ENCODE measurements around the gene ABI1.
"Not testable (repeated sequence)": the region's sequence is repeated elsewhere in the genome, so short reads cannot be mapped to it uniquely, and the experiment has no call there.

The ABI1 gene

GRCh38 chr10:26799342-26799741, 61.4 kb downstream of the ABI1 start:
- no peak for TF ChIP-seq CTCF (IDR thresholded peaks at IDR 0.05; ENCODE audit: insufficient read depth, low read depth, low read length, missing control alignments)
- peak; percentile 83 for DNase-seq (ENCODE audit: low read depth)
- no peak overlapping the region for H3K4me3 ChIP-seq (ENCODE audit: low read depth, low read length)

- TF ChIP-seq CTCF (IDR thresholded peaks at IDR 0.05; ENCODE audit: insufficient read depth, low read depth, low read length, missing control alignments): no peak
- H3K4me3 ChIP-seq (ENCODE audit: low read depth, low read length): no peak overlapping the region
- no peak for DNase-seq (ENCODE audit: low read depth)
Measured at GRCh38 chr10:26798298-26798697, 62.5 kb downstream of the ABI1 start.

GRCh38 chr10:26797340-26797739, 63.4 kb downstream of the ABI1 start:
- DNase-seq (ENCODE audit: low read depth): no peak
- TF ChIP-seq CTCF (IDR thresholded peaks at IDR 0.05; ENCODE audit: insufficient read depth, low read depth, low read length, missing control alignments): no peak

GRCh38 chr10:26792758-26793495, 67.8 kb downstream of the ABI1 start:
- no peak for TF ChIP-seq CTCF (IDR thresholded peaks at IDR 0.05; ENCODE audit: insufficient read depth, low read depth, low read length, missing control alignments)
- H3K4me3 ChIP-seq (ENCODE audit: low read depth, low read length): no peak overlapping the region

More at GRCh38 chr10:26797340-26797739, 63.4 kb downstream of the ABI1 start:
- no peak overlapping the region for H3K4me3 ChIP-seq (ENCODE audit: low read depth, low read length)

GRCh38 chr10:26790221-26790995, 70.3 kb downstream of the ABI1 start:
- no peak overlapping the region for H3K4me3 ChIP-seq (ENCODE audit: low read depth, low read length)
- DNase-seq (ENCODE audit: low read depth): no peak
- TF ChIP-seq CTCF (IDR thresholded peaks at IDR 0.05; ENCODE audit: insufficient read depth, low read depth, low read length, missing control alignments): no peak

More at GRCh38 chr10:26792758-26793495, 67.8 kb downstream of the ABI1 start:
- no peak for DNase-seq (ENCODE audit: low read depth)

GRCh38 chr10:26789779-26790178, 71.0 kb downstream of the ABI1 start:
- not testable (repeated sequence) for H3K4me3 ChIP-seq (ENCODE audit: low read depth, low read length); DNase-seq (ENCODE audit: low read depth)

- no peak overlapping the region for H3K4me3 ChIP-seq (ENCODE audit: low read depth, low read length)
- no peak for DNase-seq (ENCODE audit: low read depth)
- TF ChIP-seq CTCF (IDR thresholded peaks at IDR 0.05; ENCODE audit: insufficient read depth, low read depth, low read length, missing control alignments): no peak
Measured at GRCh38 chr10:26787362-26787761, 73.4 kb downstream of the ABI1 start.
